ENCODE measurements around the gene STK16. TPM values are rescaled to one million over a fixed set of nuclear protein-coding genes. Genes with fewer than 3 reads are reported as not detected.

Gene STK16
- total RNA-seq, 1 donor from 2014 or later, result 30.0 TPM

DNA sequence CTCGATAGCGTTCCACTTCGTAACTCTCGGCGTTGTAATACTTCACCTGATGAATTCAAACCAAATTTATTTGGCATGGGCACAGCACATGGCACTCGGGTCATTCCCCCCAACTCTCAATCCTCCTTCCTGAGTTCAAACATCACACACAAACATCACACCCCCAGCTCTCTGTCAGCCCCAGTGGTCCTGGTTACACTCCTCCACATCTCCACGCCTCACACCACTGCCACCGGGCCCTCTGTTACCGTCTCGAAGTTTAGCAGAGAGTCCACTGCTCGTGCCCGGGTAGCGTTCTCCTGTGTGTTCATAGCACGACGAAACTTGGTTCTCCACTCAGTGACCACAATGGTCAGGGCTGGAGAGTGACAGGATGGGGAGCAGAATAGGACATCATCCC, 31.1 kb upstream of the STK16 start:
- no peak for ATAC-seq

DNA sequence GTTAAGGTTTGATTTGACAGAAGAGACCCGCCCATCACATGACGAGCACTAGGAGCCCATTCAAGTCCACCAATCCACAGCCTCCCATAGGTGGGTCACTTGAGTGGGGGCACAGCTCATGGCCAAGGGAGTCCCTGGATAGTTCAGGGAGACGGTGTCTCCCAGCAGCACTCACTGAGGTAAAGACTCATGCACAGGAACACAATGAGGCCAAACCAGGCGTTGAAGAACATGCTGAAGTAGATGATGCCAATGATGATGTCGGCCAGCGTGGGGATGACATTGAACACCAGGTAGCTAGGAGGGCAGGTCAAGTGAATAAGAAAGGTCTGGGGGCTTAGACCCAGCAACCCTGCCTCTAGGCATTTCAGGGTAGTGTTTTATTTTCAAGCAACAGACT, 30.5 kb upstream of the STK16 start:
- no peak for ATAC-seq

DNA sequence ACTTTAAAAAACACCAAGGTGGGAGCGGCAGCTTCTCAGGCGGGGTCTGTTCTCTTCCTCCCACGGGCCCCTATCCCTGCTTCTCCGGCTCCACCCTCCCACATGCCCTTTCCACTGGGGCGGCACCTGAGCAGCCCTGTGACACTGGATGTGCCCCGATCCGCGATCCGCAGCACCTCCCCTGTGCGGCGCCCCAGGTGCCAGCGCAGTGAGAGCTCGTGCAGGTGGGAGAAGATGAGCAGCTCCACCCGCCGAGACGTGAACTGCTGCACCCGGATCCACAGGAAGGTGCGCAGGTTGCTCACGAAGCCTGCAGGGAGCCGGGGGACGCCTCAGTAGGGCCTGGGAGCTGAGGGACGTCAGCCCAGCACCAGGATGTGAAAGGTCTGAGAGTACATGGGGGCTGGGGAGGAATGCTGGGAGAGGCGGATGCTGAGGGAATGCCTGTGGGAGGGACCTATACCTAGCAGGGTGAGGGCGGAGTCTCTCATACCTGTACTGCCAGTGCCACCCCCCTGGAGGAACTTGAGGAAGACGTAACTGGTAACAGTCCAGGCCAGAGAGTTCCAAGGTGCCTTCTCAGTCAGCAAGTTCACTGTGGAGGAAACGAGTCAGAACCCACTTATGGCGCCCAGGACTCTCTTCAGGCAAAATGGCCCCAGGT, 29.3 kb upstream of the STK16 start:
- no peak for ATAC-seq

DNA sequence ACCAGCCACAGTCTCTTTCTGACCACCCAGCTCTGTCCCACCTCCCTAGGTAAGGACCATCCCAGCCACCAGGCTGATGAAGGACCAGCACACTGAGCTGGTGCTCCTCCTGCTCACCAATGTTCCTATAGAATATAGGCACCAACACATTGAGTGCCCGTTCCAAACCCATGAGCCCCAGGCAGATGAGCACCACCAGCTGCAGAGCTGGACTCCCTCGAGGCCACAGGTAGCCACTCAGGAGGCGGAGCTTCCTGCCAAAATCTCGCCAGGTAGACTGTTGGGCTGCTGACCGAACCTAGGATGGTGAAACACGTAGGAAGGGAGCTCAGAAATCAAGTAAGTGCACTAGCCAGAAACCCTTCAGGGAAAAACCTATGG, 28.8 kb upstream of the STK16 start:
- no peak for ATAC-seq

DNA sequence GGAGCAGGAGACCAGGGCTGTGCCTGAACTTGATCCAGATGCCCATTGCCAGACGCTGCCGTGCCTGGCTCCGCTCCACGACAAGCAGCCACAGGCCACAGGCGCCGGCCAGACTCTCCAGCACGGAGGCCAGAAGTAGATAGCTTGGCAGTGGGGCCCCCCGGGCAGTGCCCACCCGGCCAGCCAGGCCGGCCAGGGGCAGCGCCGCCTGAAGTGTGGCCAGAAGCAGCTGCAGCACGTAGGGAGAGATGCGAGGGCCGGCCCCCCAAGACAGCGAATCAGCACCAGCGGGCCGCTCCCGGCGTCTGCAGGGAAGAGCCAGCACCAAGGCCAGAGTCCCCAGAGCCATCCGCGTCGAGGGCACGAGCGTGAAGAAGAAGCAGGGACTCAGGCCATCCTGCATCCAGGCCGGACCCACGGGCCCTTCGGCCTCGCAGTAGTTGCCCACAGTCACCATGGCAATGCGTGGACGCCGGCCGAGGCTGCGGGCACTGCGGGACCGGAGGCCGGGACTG, 27.0 kb upstream of the STK16 start:
- peak; percentile 61 for ATAC-seq

DNA sequence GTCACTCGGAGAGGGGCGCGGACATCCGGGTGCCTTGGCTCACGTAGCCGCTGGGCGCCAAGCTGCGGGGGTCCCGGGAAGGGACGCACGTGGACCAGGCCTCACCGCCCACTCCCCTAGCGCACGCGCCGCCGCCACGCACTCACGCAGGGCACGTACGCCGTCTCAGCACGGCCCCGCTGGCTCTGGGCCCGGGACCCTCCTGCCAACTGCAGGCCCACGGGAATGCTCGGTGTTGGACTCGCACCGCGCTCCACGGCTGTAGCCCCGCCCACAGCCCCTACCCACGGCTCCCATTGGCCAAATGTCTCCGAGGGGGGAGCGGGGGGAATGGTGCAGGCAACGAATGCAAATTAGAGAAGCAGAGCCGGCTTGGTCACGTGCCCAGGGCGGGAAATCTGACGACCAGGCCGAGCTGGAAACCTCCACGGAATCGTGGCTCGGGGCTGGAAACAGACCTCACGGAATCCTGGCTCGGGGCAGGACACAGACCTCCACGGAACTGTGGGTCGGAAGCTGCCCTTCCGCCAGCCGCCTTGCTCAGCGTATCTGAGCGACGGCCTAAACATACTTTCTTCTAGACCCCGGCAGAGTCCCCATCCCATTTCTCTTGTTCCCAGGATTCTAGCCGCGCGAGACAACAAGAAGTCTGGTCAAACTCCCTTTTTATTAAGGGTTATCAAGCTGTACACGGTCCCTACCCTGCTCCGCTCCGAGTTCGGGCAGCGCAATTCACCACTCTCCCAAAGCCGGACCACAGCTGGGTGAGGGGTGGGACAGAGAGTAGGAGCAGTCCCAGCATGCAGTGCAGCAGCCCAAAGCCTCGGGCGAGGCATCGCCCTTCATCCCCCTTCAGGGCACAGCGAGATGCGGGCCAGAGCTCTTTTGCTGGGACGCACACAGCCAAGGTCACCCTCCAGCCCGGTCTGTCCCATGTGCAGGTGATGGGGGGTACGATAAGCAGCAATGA, 26.3 kb upstream of the STK16 start, which contains the start of gene ABCB6:
Gene ABCB6 (minus strand): TSS at position 227 of the 970 bp plus-strand sequence. CDS start 285 bp downstream, outside the sequence.
- peak; percentile 83 for ATAC-seq

DNA sequence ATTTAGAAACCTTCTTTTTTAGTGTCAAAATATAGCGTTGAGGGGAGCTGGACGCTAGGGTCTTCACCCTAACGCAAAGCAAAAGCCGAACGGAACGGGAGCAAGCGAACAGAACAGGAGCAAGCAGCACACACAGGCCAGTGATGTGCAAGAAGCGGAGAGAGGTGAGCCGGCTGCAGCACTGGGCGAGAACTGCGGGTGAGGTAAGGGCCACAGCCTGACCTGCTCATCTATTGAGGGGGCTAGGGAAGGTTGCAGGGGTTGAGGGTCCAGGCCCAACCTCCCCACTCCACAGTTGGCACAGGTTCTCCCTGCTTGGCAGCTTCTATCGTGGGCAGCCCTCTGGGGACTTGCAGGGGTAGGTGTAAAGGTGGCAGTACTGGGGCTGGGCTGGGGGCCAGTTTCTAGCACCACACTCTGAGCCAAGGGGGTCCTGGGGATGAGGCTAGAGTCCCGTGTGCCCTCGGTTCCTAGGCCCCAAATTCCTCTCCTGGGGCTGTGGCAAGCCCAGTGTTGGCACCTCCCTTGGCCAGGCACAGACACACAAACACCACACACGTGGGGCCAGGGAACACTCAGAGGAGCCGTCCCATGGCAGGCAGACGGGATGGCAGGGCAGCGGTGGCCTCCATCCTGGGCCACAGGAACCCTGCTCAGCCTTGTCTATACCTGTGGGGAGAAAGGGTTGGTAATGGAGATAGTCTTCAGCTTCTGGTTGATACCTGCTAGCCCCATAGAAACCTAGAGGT, 25.3 kb upstream of the STK16 start:
- ATAC-seq, result no peak

DNA sequence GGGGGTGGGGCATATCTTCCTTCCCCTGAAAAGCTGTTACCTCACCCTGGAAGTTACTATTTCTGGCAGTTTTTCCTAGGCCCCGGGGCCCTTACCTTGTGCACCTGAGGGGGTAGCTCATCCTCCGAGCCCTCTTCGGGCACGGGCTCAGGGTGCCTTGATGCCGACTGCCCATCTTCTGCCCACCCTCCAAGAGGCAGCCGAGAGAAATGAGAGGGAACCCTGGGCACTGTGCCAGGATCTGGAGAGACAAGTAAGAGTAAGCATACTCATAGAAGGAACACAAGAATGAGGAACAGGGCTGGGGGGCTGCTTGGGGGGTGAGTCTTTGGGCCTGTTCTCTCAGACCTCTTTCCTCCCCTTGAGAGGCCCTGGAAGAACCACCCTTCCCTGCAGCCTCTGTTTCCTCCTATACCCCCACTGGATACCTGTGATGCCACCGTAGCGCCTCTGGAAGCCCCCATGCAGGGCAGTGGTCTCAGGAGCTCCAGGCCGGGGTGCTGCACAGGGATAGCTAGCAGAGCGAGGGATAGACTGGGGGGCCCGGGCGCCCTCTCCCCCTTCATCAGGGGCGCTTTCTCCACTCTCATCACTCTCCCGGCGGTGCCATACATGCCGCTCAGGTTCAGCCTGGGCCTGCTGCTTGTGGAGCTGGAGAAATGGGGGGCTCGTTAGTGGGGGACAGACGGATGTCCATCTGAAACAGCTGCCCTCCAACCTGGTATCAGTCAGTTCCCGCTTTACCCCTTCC, 24.5 kb upstream of the STK16 start:
- ATAC-seq, result no peak

DNA sequence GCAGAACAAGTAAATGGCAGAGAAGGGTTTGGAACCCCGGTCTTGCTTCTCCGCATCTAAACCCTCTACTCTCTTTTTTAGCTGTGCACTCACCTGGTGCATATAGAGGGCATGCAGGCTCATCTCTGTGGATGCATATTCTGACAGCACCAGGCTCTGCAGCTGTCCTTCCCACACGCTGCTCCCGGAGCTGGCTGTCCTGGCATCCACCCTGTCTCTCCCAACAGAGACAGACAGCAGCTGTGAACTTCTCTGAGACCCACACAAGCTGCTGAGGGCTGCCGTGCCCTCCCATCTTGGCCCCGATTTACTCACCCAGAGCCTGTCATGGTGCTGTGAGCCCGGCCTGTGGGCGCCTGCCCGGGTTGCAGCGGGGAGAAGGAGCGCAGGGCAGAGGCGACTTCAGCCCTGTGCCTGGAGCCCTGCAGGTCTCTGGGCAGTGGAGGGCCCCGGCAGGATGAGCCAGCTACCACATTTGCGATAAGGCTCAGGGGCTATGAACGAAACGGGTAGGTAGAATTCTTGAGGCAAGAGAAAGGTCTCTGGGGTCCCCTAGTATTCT, 23.2 kb upstream of the STK16 start:
- ATAC-seq, result no peak

DNA sequence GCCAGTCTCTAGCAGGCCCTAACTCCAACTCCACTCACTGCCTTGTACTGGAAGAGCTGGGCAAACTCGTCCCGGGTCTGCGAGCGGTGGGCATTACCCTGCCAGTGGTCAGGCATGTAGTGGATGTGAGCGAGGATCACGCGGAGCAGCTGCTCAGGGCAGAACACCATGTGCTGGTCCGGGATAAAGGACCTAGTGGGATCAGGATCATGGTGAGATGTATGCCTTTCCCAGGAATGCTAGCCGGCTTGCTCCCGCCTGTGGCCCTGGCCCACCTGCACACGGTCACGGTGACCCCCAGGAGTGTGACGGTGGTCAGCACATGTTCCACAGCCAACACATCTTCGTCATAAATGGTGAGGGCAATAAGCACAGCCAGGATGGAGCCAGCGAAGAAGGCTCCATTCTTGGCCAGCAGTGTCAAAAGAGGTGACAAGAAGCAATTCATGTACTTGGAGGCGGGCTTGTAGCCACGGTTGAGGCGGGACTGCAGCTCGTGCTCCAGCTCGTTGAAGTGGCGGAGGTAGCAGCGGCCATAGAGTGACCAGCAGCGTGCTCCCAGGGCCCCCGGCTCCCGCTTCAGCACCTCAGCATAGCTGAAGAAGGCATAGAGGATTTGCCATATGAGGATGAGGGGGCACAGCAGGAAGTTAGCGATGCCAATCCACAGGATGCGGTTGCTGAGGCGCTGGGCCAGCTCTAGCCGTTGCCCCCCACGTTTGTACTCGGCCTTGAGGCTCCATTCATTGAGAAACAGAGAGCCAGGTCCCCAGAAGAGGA, 21.3 kb upstream of the STK16 start:
- ATAC-seq, result no peak

DNA sequence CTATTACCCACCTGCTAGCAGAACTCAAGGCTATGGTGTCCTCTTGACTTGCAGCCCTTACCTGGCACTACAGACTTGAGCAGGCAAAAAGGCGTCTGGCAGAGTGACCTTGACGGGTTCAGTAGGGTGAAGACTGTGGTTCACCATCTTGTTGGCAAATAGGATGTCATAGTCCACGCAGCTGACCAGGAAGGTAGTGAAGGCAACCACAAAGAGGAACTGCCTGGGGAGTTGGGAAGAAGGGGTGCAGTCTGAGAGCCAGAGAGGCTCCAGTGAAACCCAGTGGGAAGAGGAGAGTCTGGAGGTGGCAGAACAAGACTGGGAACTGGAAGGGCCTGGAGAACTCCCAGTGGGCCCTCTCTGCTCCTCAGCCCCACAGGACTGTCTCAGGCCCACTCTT, 19.9 kb upstream of the STK16 start:
- ATAC-seq, result no peak

DNA sequence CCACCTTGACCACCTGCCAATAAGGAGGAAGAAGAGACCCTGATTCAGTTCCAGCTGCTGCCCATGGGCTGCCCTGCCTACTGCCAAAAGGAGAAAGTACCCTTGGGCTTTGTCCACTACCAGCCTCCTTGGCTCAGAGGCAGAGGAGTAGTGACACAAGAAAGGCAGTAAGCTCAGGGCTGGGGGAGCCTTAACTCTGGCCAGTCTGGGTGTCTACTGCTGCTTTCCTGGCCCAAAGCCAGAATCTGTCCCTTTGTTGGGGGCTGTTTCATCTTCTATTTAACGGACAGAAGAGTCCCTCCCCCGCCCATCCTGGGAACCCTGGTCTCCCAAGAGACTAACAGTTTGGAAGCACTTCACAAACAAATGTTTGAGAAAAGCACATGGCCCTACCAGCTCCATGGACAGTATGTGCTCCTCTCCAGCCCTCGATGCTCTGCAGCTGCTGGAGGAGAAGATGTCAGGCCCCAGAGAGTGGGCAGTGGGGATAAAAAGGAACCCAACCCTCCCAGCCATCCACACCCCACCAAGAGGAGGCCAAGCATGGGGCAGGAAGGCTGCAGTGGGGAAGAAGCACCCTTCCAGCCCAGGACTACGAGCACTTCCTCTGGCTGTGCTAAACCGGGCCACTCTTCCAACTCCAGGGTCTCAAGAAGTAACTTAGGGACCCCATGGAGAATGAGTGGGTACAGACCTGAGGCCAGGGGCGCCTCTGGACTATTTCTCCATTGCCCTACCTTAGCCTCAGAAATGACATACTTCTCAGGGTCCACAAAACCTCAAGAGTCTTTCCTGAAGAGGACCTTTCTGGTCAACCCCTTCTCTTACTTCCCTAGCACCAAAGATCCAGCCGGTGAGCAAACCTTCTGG, 17.0 kb upstream of the STK16 start:
- ATAC-seq, result no peak

DNA sequence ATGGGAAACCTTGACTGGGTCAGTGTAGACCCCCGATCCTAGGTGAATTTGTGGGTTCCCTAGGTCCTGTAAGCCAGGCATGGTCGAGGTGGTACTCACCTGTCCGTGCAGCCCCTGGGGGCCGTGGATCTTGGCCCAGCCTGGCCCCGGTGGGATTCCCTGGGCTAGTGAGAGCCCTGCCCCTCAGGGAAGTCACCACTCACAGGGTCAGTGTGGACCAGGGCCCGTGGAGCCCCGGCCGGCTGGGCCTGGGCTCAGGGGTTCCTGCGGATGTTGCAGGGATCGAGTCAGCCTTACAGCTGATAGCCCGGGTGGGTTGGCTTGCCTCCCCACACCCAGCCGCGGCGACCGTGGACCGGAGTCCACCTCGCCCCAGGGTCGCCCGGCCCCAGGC, 16.4 kb upstream of the STK16 start:
- peak; percentile 6 for ATAC-seq

DNA sequence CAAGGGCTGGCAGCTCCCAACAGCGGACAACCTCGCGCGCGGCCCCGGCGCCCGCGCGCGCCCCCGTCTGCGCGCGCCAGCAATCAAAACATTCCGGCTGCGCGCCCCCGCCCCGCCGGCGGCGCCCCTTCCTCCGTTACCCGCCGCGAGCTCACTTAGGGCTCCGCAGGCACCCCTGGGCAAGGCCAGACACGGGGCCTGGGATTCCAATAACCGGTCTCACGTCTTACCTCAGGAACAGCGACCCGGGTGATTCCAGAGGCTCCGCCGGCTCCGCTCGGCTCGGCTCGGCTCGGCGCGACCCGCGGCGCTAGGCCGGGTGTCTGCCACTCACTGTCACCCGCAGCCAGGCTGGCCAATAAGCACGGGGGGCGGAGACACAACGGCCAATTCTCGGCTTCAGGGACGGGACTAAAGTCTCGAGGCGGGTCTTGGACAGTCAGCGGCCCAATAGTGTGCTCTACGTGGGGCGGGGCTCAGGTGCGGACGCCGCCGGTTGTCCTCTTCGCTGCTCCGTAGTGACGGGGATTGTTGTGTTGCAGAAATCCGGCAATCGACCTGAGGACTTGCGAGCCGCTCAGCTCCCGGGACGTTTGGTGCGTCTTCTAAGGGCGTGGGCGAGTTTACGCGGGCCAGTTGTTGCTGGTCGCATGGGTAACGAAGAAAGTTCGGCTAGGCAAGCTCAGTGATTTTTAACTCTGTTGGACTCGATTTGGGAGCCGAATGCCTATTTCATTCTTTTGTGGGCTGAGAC, 15.8 kb upstream of the STK16 start, which contains the start of the genes ANKZF1 and ATG9A:
Gene ANKZF1 (plus strand): TSS at position 502 of the 754 bp plus-strand sequence. CDS start 452 bp downstream, outside the sequence.
Gene ATG9A (minus strand): TSS at position 332 of the 754 bp plus-strand sequence. CDS start 1,612 bp downstream, outside the sequence.
- ATAC-seq, result peak; percentile 98

DNA sequence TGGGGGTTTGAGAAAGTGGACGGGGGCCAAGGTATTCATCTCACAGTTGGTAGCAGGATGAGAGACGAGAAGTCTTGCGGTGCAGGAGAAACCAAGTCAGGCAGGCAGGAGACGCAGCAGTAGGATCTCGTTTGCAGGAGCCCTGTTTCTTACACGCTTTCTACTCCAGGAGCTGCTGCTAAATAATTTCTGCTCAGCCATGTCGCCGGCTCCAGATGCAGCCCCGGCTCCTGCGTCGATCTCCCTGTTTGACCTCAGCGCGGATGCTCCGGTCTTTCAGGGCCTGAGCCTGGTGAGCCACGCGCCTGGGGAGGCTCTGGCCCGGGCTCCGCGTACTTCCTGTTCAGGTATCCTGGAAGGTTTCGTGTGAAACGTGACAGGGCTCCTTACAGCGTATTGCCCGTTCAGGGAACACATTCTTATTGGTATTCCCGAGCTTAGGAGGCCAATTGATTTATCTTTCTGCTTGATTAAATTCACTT, 15.2 kb upstream of the STK16 start:
- ATAC-seq, result peak; percentile 63

DNA sequence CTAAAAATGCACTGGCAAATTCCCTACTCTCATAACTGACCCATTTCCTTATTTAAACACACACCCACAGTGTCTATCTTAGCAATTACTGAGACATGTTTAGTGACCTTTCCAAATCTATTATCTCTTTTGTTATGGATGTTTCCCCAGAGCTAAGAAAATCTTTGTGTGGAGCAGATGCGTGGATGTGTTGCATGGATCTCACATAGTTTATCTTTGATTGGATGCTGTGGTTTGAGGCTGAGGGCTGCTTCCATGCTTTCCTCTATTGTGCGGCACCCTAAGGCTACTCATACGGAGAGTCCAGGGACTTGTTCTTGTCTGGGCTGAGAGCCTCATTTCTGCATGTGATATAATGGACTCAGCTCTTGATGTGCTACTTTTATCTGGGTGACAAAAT, 10.9 kb upstream of the STK16 start:
- no peak for ATAC-seq

DNA sequence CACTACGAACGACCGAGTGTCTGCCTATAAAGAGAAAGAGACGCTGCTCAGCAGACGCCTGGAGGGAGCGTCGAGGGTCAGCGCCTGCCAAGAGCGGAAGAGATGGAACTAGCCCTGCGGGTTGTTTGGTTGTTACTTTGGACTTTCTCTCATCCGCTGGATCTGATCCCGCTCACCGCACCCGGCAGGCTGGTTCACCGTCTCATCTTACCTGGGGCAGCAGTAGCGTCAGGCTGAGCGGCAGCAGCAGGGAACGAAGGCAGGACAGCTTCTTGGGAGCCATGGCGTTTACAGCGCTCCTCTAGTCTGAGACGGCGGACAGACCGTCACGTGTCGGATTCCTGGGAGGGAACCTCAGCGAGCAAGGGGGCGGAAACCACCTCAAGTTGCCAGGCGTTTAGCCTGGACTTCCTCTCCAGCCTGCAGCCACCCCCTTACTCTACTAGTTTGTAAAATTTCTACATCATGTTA, 2.0 kb upstream of the STK16 start:
- no peak for ATAC-seq

DNA sequence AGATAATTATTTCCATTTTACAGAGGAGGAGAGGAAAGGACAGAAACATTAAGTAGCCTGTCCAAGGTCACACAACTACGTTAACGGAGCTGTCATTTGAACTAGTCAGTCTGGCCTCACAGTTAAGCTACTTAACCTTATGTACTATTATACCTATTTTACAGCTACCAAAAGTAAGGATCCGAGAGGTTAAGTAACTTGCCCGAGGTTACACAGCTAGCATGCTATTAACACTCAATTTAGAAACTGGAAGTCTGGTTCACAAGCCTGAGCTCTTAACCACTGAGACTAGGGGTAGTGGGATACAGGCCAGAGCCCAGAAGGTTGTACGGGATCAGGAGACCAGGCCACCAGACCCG, 511 bp upstream of the STK16 start:
- ATAC-seq, result no peak

DNA sequence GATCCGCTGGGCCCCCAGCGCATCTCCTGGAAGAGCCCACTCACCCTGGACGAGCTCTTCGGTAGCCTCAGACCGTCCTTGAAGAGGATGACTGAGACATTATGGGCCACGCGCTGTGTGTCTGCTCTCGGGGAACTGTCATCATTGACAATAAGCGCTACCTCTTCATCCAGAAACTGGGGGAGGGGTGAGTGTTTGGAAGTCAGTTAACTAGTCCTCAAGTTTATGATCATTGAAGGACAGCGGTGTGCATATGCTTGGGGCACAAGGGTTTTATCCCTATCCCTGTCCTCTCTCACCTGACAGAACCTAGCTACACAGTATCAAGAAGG, 586 bp downstream of the STK16 start:
- ATAC-seq, result no peak
